Adrenal gland (tissue), 12 donors: ENCODE data around the gene RBM14. TPM values are rescaled to one million over a fixed set of nuclear protein-coding genes. Genes with fewer than 3 reads are reported as not detected.

Experiments used
- DNase-seq, 7 donors: peaks; one replicate each; pipeline ENCODE4 v3.0.0-alpha.2; 2019 to 2020
- H3K27ac ChIP-seq, 5 donors: fragments of 200-600 bp; sonication (generic) in 4 of 5; 1 replicate in 3 of 5; 2 replicates in 2 of 5; pipeline versions ENCODE4 v1.5.1 to v1.8.0; 2016 to 2020; ENCODE audit warnings: mild to moderate bottlenecking in 1 of 5
- H3K27me3 ChIP-seq: fragments of 200-600 bp; 2 replicates; pipeline ENCODE4 v1.8.0; 2021
- H3K36me3 ChIP-seq, 2 donors: fragments of 200-600 bp; replicated peaks in 1 of 2; 1 replicate in 1 of 2; 2 replicates in 1 of 2; pipeline versions ENCODE4 v1.5.1 to v1.8.0; 2018 to 2022
- H3K4me1 ChIP-seq, 2 donors: fragments of 200-600 bp; replicated peaks in 1 of 2; 1 replicate in 1 of 2; 2 replicates in 1 of 2; pipeline versions ENCODE4 v1.5.1 to v1.8.0; 2018 to 2021
- H3K4me3 ChIP-seq, 4 donors: fragments of 200-600 bp; sonication (generic) in 3 of 4; one replicate each; pipeline ENCODE4 v1.5.1; 2016 to 2018
- H3K9me3 ChIP-seq, 3 donors: fragments of 200-600 bp; sonication (generic) in 1 of 3; replicated peaks in 1 of 3; 1 replicate in 2 of 3; 2 replicates in 1 of 3; pipeline versions ENCODE4 v1.5.1 to v1.8.0; 2016 to 2021
- POLR2A ChIP-seq, 2 donors: fragments of 450-650 bp; IDR thresholded peaks; one replicate each; pipeline ENCODE4 v1.6.1; 2017; ENCODE audit warnings: antibody characterized with exemption in 2 of 2, mild to moderate bottlenecking in 2 of 2, moderate library complexity in 1 of 2
- WGBS, 4 donors: extraction: QIAGEN DNeasy Blood & Tissue Kit in 2 of 4; methylation state at CpG; one replicate each; pipeline versions ENCODE4 v1.1.5 to v1.1.7; 2013 to 2017; 5-methylcytosine and 5-hydroxymethylcytosine counted together
- intact Hi-C, 2 donors: fragments of 100-400 bp; cut with DNase I; formaldehyde crosslinking; loops; one replicate each; pipeline versions ENCODE4 v1.14.1 to v1.15.0; 2022 to 2023
- polyA plus RNA-seq, 3 donors: library from polyadenylated mRNA; stranded (reverse); fragments of 200-250 nt in 2 of 3; fragments of 350-450 nt in 1 of 3; fragmentation: Illumina TruSeq in 1 of 3; extraction: RNeasy Lipid Tissue Mini Kit (QIAGEN cat#74804) in 1 of 3; gene quantifications; one replicate each; pipeline ENCODE4 v1.2.3, GENCODE V29; 2013 to 2014
- total RNA-seq, 9 donors: library from RNA; depleted of rRNA in 4 of 9; stranded (reverse); fragments of >200 nt in 4 of 9; fragments of 120-200 nt in 1 of 9; fragmentation: NEBNext Ultra II Directional in 1 of 9; extraction: Animal tissue kit (Norgen Biotek cat#: 25700) in 1 of 9; gene quantifications; one replicate each; pipeline versions ENCODE4 v1.1.0 to v1.2.4, GENCODE V29; 2013 to 2023
- TF ChIP-seq, protein P1 (sequence below), 6 experiments: fragments of 450-650 bp in 4 of 6; fragments of 200-600 bp in 2 of 6; sonication (generic) in 1 of 6; IDR thresholded peaks; 1 replicate in 5 of 6; 2 replicates in 1 of 6; pipeline versions ENCODE4 v1.5.1 to v1.8.0; 2016 to 2021; ENCODE audit warnings: antibody characterized with exemption in 6 of 6, mild to moderate bottlenecking in 2 of 6, moderate library complexity in 1 of 6
- donor health status: healthy with polysubstance abuse.
- donor health status: Bipolar disorder and iron deficiency.
- donor health status: DM: yes; HTN: yes; CAD: no.
- donor health status: DM: no; HTN: no; CAD: no.
- donor health status: DM: no; HTN: no; CAD: no.
- donor health status: DM: yes; HTN: yes; CAD: no.

The RBM14 gene
- total and polyA plus RNA-seq, 12 donors = 29.1 to 106 (median 43.8) TPM

GRCh38 chr11:66617155-66617834, 865 bp downstream of the RBM14 start:
- H3K27ac ChIP-seq = peak overlapping the region; percentile 94 to 98 (median 97)

GRCh38 chr11:66619080-66619554, 2.7 kb downstream of the RBM14 start:
- Histone ChIP-seq H3K4me3 (peak overlapping the region in 1 of 4 donors; percentile 77), H3K27me3 (no peaks in the 10 kb centered on the region), H3K27ac (peak overlapping the region in 4 of 5 donors; percentile 17 to 97 (median 58)), H3K4me1 (peaks cover 12 to 63% of the 10 kb centered on the region in 2 donors), H3K36me3 (peaks cover 0 to 8% of the 10 kb centered on the region in 2 donors), H3K9me3 (no peaks in the 10 kb centered on the region)
- 41 to 45% (median 43%) methylated on average over 4 of the region's 4 CpGs for WGBS, 4 donors
- peak in 1 of 2 donors; percentile 27 for TF ChIP-seq POLR2A (IDR thresholded peaks at IDR 0.05)
- TF ChIP-seq, protein P1, sequence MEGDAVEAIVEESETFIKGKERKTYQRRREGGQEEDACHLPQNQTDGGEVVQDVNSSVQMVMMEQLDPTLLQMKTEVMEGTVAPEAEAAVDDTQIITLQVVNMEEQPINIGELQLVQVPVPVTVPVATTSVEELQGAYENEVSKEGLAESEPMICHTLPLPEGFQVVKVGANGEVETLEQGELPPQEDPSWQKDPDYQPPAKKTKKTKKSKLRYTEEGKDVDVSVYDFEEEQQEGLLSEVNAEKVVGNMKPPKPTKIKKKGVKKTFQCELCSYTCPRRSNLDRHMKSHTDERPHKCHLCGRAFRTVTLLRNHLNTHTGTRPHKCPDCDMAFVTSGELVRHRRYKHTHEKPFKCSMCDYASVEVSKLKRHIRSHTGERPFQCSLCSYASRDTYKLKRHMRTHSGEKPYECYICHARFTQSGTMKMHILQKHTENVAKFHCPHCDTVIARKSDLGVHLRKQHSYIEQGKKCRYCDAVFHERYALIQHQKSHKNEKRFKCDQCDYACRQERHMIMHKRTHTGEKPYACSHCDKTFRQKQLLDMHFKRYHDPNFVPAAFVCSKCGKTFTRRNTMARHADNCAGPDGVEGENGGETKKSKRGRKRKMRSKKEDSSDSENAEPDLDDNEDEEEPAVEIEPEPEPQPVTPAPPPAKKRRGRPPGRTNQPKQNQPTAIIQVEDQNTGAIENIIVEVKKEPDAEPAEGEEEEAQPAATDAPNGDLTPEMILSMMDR (IDR thresholded peaks at IDR 0.05) = no peak
- intact Hi-C loops = no loop called here
- no peak for DNase-seq

More at GRCh38 chr11:66617155-66617834, 865 bp downstream of the RBM14 start:
- Histone ChIP-seq H3K36me3 (no peaks in the 10 kb centered on the region), H3K9me3 (no peaks in the 10 kb centered on the region), H3K4me1 (peaks cover 12 to 47% of the 10 kb centered on the region in 2 donors), H3K4me3 (peak overlapping the region; percentile 57 to 98 (median 82)), H3K27me3 (no peaks in the 10 kb centered on the region)
- 0 to 1% (median 0%) methylated on average over 13 to 38 of the region's 38 CpGs for WGBS, 4 donors
- no peak for TF ChIP-seq POLR2A (IDR thresholded peaks at IDR 0.05)
- TF ChIP-seq, protein P1 (IDR thresholded peaks at IDR 0.05) = no peak
- DNase-seq = peak in 6 of 7 donors; percentile 76 to 88 (median 82)
- intact Hi-C loops = no loop called here

DNA sequence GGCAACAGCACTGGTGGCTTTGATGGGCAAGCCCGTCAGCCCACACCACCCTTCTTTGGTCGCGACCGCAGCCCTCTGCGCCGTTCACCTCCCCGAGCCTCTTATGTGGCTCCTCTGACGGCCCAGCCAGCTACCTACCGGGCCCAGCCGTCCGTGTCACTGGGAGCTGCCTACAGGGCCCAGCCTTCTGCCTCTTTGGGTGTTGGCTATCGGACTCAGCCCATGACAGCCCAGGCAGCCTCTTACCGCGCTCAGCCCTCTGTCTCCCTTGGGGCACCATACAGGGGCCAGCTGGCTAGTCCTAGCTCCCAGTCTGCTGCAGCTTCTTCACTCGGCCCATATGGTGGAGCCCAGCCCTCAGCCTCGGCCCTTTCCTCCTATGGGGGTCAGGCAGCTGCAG, 8.0 kb downstream of the RBM14 start:
- peaks cover 0 to 62% of the 10 kb centered on the region in 2 donors for H3K36me3 ChIP-seq
- DNase-seq = no peak
- H3K4me1 ChIP-seq = peaks cover 0 to 60% of the 10 kb centered on the region in 2 donors
- H3K9me3 ChIP-seq = no peaks in the 10 kb centered on the region
- TF ChIP-seq, protein P1 (IDR thresholded peaks at IDR 0.05) = no peak
- no peak for TF ChIP-seq POLR2A (IDR thresholded peaks at IDR 0.05)
- intact Hi-C loops = no loop called here
- H3K4me3 ChIP-seq = no peak overlapping the region
- H3K27ac ChIP-seq = no peak overlapping the region
- 87 to 91% (median 87%) methylated on average over 10 to 16 of the region's 16 CpGs for WGBS, 4 donors
- no peaks in the 10 kb centered on the region for H3K27me3 ChIP-seq

DNA sequence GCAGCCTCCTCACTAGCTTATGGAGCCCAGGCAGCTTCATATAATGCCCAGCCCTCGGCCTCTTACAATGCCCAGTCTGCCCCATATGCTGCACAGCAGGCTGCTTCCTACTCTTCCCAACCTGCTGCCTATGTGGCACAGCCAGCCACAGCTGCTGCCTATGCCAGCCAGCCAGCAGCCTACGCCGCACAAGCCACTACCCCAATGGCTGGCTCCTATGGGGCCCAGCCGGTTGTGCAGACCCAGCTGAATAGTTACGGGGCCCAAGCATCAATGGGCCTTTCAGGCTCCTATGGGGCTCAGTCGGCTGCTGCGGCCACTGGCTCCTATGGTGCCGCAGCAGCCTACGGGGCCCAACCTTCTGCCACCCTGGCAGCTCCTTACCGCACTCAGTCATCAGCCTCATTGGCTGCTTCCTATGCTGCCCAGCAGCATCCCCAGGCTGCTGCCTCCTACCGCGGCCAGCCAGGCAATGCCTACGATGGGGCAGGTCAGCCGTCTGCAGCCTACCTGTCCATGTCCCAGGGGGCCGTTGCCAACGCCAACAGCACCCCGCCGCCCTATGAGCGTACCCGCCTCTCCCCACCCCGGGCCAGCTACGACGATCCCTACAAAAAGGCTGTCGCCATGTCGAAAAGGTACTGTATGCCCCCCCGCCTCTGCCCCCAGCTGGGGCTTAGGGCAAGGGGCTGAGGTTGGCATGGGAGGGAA, 8.8 kb downstream of the RBM14 start:
- Histone ChIP-seq H3K4me1 (peaks cover 0 to 53% of the 10 kb centered on the region in 2 donors), H3K9me3 (no peaks in the 10 kb centered on the region), H3K27ac (no peak overlapping the region), H3K27me3 (no peaks in the 10 kb centered on the region), H3K4me3 (no peak overlapping the region), H3K36me3 (peaks cover 0 to 69% of the 10 kb centered on the region in 2 donors)
- TF ChIP-seq, protein P1 (IDR thresholded peaks at IDR 0.05) = no peak
- no peak for TF ChIP-seq POLR2A (IDR thresholded peaks at IDR 0.05)
- 89 to 94% (median 91%) methylated on average over 9 to 26 of the region's 26 CpGs for WGBS, 4 donors
- intact Hi-C loops = no loop called here
- no peak for DNase-seq
